ENCODE measurements around the gene EEF1G.

DNA sequence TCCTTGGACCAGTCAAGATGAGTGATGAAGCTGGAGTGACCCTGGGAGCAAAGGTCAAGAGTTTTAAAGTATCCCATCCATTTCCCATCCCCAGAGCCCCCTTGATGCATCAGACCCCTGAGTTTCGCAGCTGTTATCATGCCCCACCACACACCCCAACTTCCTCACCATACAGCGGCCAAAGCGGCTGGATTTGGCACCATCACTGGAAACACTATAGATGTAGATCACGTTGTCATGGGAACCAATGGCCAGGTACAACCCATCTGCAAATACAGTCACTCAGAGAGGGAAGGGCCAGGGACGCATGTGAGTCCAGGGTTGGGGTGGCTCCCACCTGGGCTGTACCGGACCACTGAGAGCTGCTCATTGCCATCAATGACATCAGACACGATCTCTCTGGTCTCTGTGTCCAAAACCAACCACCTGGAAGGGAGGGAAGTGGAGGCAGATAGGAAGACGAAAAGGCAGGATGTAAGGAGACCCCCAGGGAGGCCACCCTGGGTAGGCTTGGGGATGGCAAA lies 30.1 kb upstream of the EEF1G start:
- TF ChIP-seq, protein P1, sequence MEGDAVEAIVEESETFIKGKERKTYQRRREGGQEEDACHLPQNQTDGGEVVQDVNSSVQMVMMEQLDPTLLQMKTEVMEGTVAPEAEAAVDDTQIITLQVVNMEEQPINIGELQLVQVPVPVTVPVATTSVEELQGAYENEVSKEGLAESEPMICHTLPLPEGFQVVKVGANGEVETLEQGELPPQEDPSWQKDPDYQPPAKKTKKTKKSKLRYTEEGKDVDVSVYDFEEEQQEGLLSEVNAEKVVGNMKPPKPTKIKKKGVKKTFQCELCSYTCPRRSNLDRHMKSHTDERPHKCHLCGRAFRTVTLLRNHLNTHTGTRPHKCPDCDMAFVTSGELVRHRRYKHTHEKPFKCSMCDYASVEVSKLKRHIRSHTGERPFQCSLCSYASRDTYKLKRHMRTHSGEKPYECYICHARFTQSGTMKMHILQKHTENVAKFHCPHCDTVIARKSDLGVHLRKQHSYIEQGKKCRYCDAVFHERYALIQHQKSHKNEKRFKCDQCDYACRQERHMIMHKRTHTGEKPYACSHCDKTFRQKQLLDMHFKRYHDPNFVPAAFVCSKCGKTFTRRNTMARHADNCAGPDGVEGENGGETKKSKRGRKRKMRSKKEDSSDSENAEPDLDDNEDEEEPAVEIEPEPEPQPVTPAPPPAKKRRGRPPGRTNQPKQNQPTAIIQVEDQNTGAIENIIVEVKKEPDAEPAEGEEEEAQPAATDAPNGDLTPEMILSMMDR (IDR thresholded peaks at IDR 0.05; ENCODE audit: insufficient read depth, low read depth, low read length): no peak
- TF ChIP-seq EZH2 (IDR thresholded peaks at IDR 0.05; ENCODE audit: insufficient read depth, low read length): no peak
